Duodenal mucosa (tissue), 2 donors: ENCODE results near the gene KRTAP10-11.

Source experiments
- H3K27ac ChIP-seq: one replicate; pipeline ENCODE4 v1.7.0; 2013; ENCODE audit warnings: low read depth, low read length
- H3K27me3 ChIP-seq, 2 donors: one replicate each; pipeline ENCODE4 v1.7.0; 2013; ENCODE audit warnings: low read length in 2 of 2, control low read depth in 1 of 2; ENCODE audit not compliant: insufficient read depth in 2 of 2, control insufficient read depth in 1 of 2
- H3K36me3 ChIP-seq, 2 donors: one replicate each; pipeline ENCODE4 v1.7.0; 2013; ENCODE audit warnings: low read length in 2 of 2, control low read depth in 1 of 2; ENCODE audit not compliant: insufficient read depth in 2 of 2, control insufficient read depth in 1 of 2
- H3K4me1 ChIP-seq, 2 donors: one replicate each; pipeline ENCODE4 v1.7.0; 2013; ENCODE audit warnings: low read length in 2 of 2, control low read depth in 1 of 2; ENCODE audit not compliant: insufficient read depth in 2 of 2, control insufficient read depth in 1 of 2
- H3K4me3 ChIP-seq, 2 donors: one replicate each; pipeline ENCODE4 v1.7.0; 2013; ENCODE audit warnings: low read length in 2 of 2, low read depth in 1 of 2
- H3K9ac ChIP-seq, 2 donors: one replicate each; pipeline ENCODE4 v1.7.0; 2013; ENCODE audit warnings: low read length in 2 of 2, low read depth in 1 of 2
- H3K9me3 ChIP-seq, 2 donors: one replicate each; pipeline ENCODE4 v1.7.0; 2013; ENCODE audit warnings: low read length in 2 of 2, control low read depth in 1 of 2; ENCODE audit not compliant: control insufficient read depth in 1 of 2

Gene KRTAP10-11

GRCh38 chr21:44664691-44665090 is 18.5 kb downstream of the KRTAP10-11 start:
- Histone ChIP-seq H3K27me3 (peaks cover 0 to 3% of the 10 kb centered on the region in 2 donors), H3K4me3 (no peak overlapping the region), H3K27ac (no peak overlapping the region), H3K9ac (no peak overlapping the region), H3K4me1 (no peaks in the 10 kb centered on the region), H3K36me3 (no peaks in the 10 kb centered on the region), H3K9me3 (no peaks in the 10 kb centered on the region)

GRCh38 chr21:44666401-44667320 is 20.4 kb downstream of the KRTAP10-11 start, which contains the start of gene KRTAP12-2:
Gene KRTAP12-2 (minus strand): TSS chr21:44666927. CDS start chr21:44666886, 41 bp downstream.
- Histone ChIP-seq H3K36me3 (no peaks in the 10 kb centered on the region), H3K9ac (no peak within 1 kb of the TSS), H3K27me3 (peaks cover 0 to 3% of the 10 kb centered on the region in 2 donors), H3K9me3 (peaks cover 0 to 5% of the 10 kb centered on the region in 2 donors), H3K4me3 (no peak within 1 kb of the TSS), H3K4me1 (no peaks in the 10 kb centered on the region), H3K27ac (no peak within 1 kb of the TSS)

DNA sequence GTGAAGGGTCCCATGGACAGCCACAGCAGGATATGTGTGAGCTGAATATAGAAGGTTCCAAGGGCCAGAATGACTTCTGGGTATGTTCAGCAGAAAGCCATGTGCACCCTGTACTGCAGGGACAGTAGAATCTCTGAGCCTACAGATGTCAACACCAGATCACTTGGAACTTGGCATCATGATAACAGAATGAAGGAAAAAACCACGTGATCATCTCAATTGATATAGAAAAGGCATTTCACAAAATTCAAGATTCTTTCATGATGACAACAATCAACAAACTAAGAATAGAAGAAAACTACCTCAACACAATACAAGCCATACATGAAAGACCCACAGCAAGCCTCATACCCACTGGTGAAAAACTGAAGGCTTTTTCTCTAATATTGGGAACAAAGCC is 21.4 kb downstream of the KRTAP10-11 start:
- no peak overlapping the region for H3K4me3 ChIP-seq
- H3K27me3 ChIP-seq: peaks cover 0 to 3% of the 10 kb centered on the region in 2 donors
- H3K9ac ChIP-seq: no peak overlapping the region
- no peak overlapping the region for H3K27ac ChIP-seq
- peaks cover 1 to 11% of the 10 kb centered on the region in 2 donors for H3K9me3 ChIP-seq
- H3K4me1 ChIP-seq: no peaks in the 10 kb centered on the region
- no peaks in the 10 kb centered on the region for H3K36me3 ChIP-seq

- Histone ChIP-seq H3K27ac (no peak overlapping the region), H3K4me1 (no peaks in the 10 kb centered on the region), H3K4me3 (no peak overlapping the region), H3K36me3 (no peaks in the 10 kb centered on the region), H3K27me3 (peaks cover 0 to 3% of the 10 kb centered on the region in 2 donors), H3K9ac (no peak overlapping the region), H3K9me3 (peaks cover 6 to 18% of the 10 kb centered on the region in 2 donors)
Observed at GRCh38 chr21:44670642-44671432, 24.6 kb downstream of the KRTAP10-11 start.

DNA sequence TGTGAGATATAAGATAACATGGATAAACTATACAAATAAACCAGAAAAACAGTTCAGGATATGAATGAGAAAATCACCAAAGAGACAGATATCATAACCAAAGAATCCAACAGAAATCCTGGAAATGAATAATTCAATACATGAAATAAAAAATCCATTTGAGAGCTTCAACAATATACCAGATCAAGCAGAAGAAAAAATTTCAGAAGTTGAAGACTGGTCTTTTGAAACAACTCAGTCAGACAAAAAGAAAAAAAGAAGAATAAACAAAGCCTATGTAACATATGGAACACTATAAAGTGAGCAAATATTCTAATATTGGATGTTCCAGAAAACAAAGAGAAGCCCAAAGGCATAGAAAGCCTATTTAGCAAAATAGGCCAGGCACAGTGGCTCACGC is 25.7 kb downstream of the KRTAP10-11 start:
- H3K36me3 ChIP-seq: no peaks in the 10 kb centered on the region

DNA sequence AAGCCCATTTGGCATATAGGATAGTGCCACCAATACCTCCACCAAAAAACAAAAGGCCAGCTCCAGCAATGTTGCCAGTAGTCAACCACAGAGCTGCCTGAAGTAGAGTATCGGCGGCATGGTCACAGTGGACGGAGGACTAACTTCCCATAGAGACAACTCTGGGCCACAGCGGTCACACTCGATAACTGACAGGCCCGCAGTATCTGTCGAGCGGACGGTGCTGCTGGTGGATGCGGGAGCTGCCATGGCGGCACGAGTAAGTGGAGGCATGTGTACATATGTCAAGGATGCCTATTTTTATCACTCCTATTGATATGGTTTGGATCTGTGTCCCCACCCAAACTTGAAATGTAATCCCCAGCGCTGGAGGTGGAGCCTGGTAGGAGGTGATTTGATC is 31.7 kb downstream of the KRTAP10-11 start:
- Histone ChIP-seq H3K9ac (no peak overlapping the region), H3K4me1 (no peaks in the 10 kb centered on the region), H3K9me3 (peaks cover 3 to 5% of the 10 kb centered on the region in 2 donors)

More for the DNA sequence above, 25.7 kb downstream of the KRTAP10-11 start:
- Histone ChIP-seq H3K27me3 (peaks cover 0 to 3% of the 10 kb centered on the region in 2 donors), H3K27ac (no peak overlapping the region), H3K9ac (no peak overlapping the region), H3K4me3 (no peak overlapping the region), H3K4me1 (no peaks in the 10 kb centered on the region), H3K9me3 (peaks cover 6 to 18% of the 10 kb centered on the region in 2 donors)

GRCh38 chr21:44681152-44681551 is 34.9 kb downstream of the KRTAP10-11 start:
- no peaks in the 10 kb centered on the region for H3K9me3 ChIP-seq
- no peak overlapping the region for H3K27ac ChIP-seq
- no peaks in the 10 kb centered on the region for H3K36me3 ChIP-seq
- no peaks in the 10 kb centered on the region for H3K4me1 ChIP-seq
- peaks cover 0 to 3% of the 10 kb centered on the region in 2 donors for H3K27me3 ChIP-seq
- no peak overlapping the region for H3K4me3 ChIP-seq
- no peak overlapping the region for H3K9ac ChIP-seq

More for the DNA sequence above, 31.7 kb downstream of the KRTAP10-11 start:
- Histone ChIP-seq H3K27me3 (peaks cover 0 to 3% of the 10 kb centered on the region in 2 donors), H3K36me3 (no peaks in the 10 kb centered on the region), H3K27ac (no peak overlapping the region), H3K4me3 (no peak overlapping the region)

DNA sequence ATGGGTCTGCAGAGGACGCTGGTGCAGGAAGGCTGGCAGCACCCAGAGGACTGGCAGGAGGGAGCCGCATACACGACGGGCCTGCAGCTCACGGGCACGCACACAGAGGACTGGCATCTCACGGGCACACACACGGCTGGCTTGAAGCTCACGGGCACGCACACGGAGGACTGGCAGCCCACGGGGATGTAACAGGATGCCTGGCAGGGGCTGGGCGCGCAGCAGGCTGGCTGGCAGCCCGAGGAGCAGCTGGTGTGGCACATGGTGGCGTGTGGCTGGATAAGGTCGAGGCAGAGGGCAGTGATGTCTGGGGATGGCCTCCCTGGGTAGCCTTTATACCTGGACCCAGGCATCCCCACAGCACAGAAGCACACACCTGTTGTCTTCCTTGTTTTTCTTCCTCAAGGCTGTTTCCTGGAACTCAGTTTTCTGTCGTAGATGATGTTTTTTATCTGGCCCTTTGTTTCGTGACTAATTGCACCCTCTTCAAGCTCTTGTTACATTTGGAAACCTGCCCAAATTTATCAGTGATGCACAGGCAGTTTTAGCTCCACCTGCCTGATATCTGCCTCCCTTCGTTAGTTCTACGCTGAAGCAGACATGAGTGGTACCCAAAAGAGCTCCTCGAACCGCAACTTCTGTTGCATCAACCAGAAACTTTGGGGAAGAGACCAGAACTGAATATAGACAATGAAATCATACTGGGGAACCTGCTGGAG is 35.8 kb downstream of the KRTAP10-11 start, which contains the start of gene KRTAP12-1:
Gene KRTAP12-1, minus strand, starts transcription at position 303 of the 719 bp plus-strand sequence. Its CDS starts 40 bp downstream, at position 263.
- no peak within 1 kb of the TSS for H3K9ac ChIP-seq
- H3K4me3 ChIP-seq: no peak within 1 kb of the TSS
- no peaks in the 10 kb centered on the region for H3K9me3 ChIP-seq
- H3K27me3 ChIP-seq: peaks cover 3 to 6% of the 10 kb centered on the region in 2 donors
- H3K36me3 ChIP-seq: no peaks in the 10 kb centered on the region
- H3K27ac ChIP-seq: no peak within 1 kb of the TSS
- no peaks in the 10 kb centered on the region for H3K4me1 ChIP-seq

- Histone ChIP-seq H3K9ac (no peak overlapping the region), H3K9me3 (no peaks in the 10 kb centered on the region), H3K27ac (no peak overlapping the region), H3K27me3 (peaks cover 7 to 12% of the 10 kb centered on the region in 2 donors), H3K4me3 (no peak overlapping the region), H3K36me3 (no peaks in the 10 kb centered on the region), H3K4me1 (no peaks in the 10 kb centered on the region)
Observed at GRCh38 chr21:44682580-44683151, 36.5 kb downstream of the KRTAP10-11 start.
